Epithelial cell of esophagus (primary cell): ENCODE data around the gene GAL.

ENCODE experiments used
- DNase-seq: peaks from one replicate; pipeline ENCODE4 v3.0.0; 2010; ENCODE audit warnings: low read depth
- H3K4me3 ChIP-seq: 2 replicates; pipeline ENCODE4 v1.5.1; 2011; ENCODE audit warnings: mild to moderate bottlenecking, low read length, control low read depth
- CTCF ChIP-seq: IDR thresholded peaks from 2 replicates; pipeline ENCODE4 v1.5.1; 2011; ENCODE audit warnings: low read depth, mild to moderate bottlenecking, low read length, control low read depth, inconsistent platforms; ENCODE audit not compliant: insufficient read depth; ENCODE audit errors: missing control alignments

The GAL gene

DNA sequence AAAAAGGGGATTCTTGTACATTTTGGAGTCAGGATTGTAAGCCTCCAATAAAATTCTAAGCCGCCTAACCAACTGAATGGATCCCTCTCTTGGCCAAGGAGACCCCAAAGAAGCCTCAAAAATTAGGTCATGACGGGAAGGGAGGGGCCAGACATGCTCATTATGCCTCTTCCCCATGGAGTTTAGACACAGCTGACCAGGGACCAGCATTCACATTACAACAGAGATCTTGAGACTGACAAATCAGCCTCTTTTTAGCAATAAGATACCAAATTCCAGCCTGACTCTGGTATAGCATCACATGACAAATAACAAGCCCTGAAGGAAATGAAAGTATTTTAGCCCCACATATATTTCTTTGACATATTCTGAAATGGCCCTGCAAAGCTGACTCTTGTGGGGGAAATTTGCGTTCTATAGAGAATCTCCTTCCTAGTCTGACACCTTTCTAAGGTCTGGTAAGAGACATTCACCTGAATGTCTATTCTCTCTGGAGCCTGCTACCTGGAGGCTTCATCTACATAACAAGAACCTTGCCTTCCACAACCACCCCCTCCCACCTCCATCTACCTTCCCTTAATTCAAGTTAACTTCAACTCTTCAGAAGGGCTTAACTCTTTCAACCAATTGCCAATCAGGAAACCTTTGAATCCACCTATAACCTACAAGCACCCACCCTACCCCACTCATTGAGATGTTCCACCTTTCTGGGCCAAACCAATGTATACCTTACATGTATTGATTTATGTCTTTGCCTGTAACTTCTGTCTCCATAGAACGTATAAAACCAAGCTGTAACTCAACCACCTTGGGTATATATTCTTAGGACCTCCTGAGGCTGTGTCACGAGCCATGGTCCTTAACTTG is 10.3 kb downstream of the GAL start:
- H3K4me3 ChIP-seq: no peak overlapping the region
- DNase-seq: no peak
- no peak for TF ChIP-seq CTCF

DNA sequence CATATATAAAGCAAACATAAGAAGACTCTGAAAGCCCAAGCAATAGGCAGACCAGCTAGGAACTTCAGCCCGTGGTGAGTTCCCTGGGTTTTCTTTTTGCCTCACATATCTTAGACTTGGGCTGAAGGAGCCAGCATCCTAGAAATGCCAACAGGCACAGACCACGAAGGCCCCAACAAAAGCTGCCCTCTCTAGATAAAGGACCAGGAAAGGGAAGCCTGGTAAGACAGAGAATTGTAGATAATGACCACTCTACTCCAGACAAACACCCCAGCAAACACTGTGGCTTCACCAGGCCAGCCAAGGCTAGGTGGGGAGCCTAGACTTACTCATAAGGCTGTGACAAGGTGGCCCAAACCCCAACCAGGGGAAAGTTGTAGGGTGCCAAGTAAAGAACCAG is 11.2 kb downstream of the GAL start:
- no peak overlapping the region for H3K4me3 ChIP-seq
- no peak for TF ChIP-seq CTCF
- DNase-seq: no peak

- DNase-seq: no peak
- TF ChIP-seq CTCF: no peak
- no peak overlapping the region for H3K4me3 ChIP-seq
Measured at GRCh38 chr11:68698993-68699392, 14.6 kb downstream of the GAL start.

DNA sequence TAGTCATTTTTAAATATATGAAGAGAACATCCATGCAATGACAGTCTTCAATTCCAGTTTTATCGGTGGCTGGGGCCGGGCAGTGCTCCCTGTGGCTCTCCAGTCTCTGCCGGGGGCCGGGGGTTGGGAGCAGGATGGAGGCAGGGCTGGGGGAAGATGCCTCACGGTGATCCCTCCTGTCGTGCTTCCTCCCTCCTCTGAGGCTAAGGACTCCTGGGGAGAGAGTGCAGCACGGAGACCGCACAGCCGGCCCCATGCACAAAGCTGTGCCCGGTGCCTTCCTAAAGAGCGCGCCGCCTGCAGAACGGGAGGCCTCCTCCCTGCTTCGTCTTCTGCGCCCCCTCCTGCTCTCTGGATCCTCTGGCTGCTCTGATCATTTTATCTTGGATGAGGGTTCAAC is 20.5 kb downstream of the GAL start:
- DNase-seq: no peak
- TF ChIP-seq CTCF: no peak
- no peak overlapping the region for H3K4me3 ChIP-seq

DNA sequence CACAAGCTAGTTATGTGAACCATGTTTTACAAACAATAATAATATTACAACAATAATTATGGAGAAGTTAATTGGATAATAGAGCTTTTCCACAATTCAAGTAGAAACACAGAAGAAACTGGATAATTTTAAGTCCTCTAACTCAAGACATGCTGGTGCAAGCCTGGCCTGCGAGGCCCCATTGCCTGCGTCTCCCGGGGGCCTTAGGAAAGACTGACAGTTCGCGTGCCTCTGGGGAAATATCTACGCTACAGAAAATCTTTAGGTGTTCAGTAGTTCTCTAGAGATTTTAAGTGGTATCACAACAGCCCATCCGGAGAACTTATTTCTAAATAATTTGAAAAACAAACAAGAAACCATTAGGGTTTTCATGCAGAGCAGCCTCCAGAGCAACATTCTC is 23.2 kb downstream of the GAL start:
- H3K4me3 ChIP-seq: no peak overlapping the region
- no peak for TF ChIP-seq CTCF
- no peak for DNase-seq

DNA sequence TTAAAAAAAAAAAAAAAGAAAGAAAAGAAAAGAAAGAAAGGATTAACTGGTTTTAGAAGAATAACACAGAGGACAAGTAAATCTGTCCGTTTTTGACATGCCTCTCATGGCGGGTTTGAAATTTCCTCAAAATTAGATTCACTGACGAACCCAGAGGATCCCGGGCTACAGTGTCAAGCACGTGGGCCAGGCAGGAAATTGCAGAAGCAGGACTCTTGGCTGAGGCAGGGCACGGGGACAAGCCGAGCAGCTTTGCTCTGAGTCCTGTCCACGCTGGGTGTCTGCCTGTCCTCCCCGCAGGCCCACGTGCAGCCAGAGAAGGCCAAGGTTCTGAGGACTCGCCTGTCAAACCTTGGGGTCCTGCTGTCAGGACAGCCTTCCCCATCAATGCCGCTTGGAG is 24.7 kb downstream of the GAL start:
- no peak overlapping the region for H3K4me3 ChIP-seq
- TF ChIP-seq CTCF: no peak
- DNase-seq: no peak

GRCh38 chr11:68710409-68710808 is 26.1 kb downstream of the GAL start:
- no peak overlapping the region for H3K4me3 ChIP-seq
- no peak for DNase-seq
- TF ChIP-seq CTCF: no peak
